ENCODE data around the gene LGALS9. TPM values are rescaled to one million over a fixed set of nuclear protein-coding genes. Genes with fewer than 3 reads are reported as not detected.
"Not testable (repeated sequence)": the region's sequence is repeated elsewhere in the genome, so short reads cannot be mapped to it uniquely, and the experiment has no call there.

The LGALS9 gene
- total RNA-seq, 1 donor from 2014 or later = 4.6 TPM

GRCh38 chr17:27633312-27634025 is 2.5 kb downstream of the LGALS9 start:
- Mint-ChIP-seq H3K27me3 (ENCODE audit: low read depth) (no peaks in the 10 kb centered on the region), H3K36me3 (no peaks in the 10 kb centered on the region), H3K4me1 (no peaks in the 10 kb centered on the region), H3K4me3 (no peak overlapping the region), H3K9me3 (no peaks in the 10 kb centered on the region), H3K27ac (no peak overlapping the region)
- TF ChIP-seq CTCF (IDR thresholded peaks at IDR 0.05; ENCODE audit: unreplicated experiment) = no peak
- no peak for DNase-seq (ENCODE audit: low spot score in 2 of 2, unreplicated experiment in 2 of 2)

GRCh38 chr17:27634026-27634335 is 3.0 kb downstream of the LGALS9 start:
- Mint-ChIP-seq H3K9me3 (no peaks in the 10 kb centered on the region), H3K4me1 (no peaks in the 10 kb centered on the region), H3K36me3 (no peaks in the 10 kb centered on the region), H3K27ac (no peak overlapping the region), H3K4me3 (no peak overlapping the region), H3K27me3 (ENCODE audit: low read depth) (no peaks in the 10 kb centered on the region)
- DNase-seq (ENCODE audit: low spot score in 2 of 2, unreplicated experiment in 2 of 2) = no peak
- no peak for TF ChIP-seq CTCF (IDR thresholded peaks at IDR 0.05; ENCODE audit: unreplicated experiment)

DNA sequence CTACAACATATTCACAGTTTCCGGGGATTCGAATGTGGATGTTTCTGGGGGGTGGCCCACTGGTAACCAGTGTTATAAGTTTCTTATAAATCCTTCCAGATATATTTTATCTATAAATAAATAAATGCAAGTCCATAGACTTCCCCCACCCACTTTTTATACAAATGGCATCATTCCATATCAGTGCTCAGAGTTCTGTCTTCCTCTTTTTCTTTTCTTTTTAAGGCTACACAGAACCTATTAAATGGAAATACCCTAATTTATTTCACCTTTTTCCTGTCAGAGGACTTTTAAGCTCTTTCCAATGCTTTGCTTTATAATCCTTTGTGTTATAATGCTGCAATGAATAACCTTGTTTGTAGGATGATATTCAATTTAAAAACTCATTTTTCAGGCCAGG is 3.8 kb downstream of the LGALS9 start:
- TF ChIP-seq CTCF (IDR thresholded peaks at IDR 0.05; ENCODE audit: unreplicated experiment) = no peak
- Mint-ChIP-seq H3K4me3 (no peak overlapping the region), H3K27me3 (ENCODE audit: low read depth) (no peaks in the 10 kb centered on the region), H3K4me1 (no peaks in the 10 kb centered on the region), H3K36me3 (no peaks in the 10 kb centered on the region), H3K9me3 (no peaks in the 10 kb centered on the region), H3K27ac (no peak overlapping the region)
- no peak for DNase-seq (ENCODE audit: low spot score in 2 of 2, unreplicated experiment in 2 of 2)

- Mint-ChIP-seq H3K4me3 (no peak overlapping the region), H3K4me1 (no peaks in the 10 kb centered on the region), H3K36me3 (no peaks in the 10 kb centered on the region), H3K27me3 (ENCODE audit: low read depth) (no peaks in the 10 kb centered on the region), H3K27ac (no peak overlapping the region), H3K9me3 (no peaks in the 10 kb centered on the region)
- DNase-seq (ENCODE audit: low spot score in 2 of 2, unreplicated experiment in 2 of 2) = no peak
- no peak for TF ChIP-seq CTCF (IDR thresholded peaks at IDR 0.05; ENCODE audit: unreplicated experiment)
These were observed 4.4 kb downstream of the LGALS9 start for GRCh38 chr17:27635275-27635823.

DNA sequence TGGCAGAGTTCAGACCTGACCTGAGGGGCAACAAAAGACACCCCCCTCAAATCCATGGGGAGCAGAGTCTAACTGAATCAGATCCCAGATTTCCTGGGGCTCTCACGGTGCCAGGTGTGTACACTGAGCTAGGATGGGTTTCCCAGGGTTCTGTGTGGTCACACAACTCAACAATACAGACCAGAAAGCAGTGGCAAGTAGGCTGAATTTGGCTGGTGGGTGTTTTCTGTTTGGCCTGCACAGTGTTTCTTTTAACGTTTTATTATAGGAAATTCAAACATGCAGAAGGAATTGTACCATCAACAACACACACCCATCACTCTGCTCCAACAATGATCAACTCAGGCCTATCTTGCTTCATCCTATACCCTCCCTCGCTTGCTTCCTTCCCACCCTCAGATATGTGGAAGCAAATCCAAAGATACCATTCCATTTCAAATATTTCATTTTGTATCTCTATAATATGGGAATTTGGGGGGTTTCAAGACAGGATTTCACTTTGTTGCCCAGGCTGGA is 5.1 kb downstream of the LGALS9 start:
- not testable (repeated sequence) for H3K4me1 Mint-ChIP-seq; H3K4me3 Mint-ChIP-seq; DNase-seq (ENCODE audit: low spot score in 2 of 2, unreplicated experiment in 2 of 2); H3K36me3 Mint-ChIP-seq; H3K27ac Mint-ChIP-seq; H3K27me3 Mint-ChIP-seq (ENCODE audit: low read depth); H3K9me3 Mint-ChIP-seq

GRCh38 chr17:27637818-27638217 is 6.8 kb downstream of the LGALS9 start:
- not testable (repeated sequence) for H3K4me1 Mint-ChIP-seq; H3K27me3 Mint-ChIP-seq (ENCODE audit: low read depth); H3K27ac Mint-ChIP-seq; H3K4me3 Mint-ChIP-seq; DNase-seq (ENCODE audit: low spot score in 2 of 2, unreplicated experiment in 2 of 2); H3K36me3 Mint-ChIP-seq; H3K9me3 Mint-ChIP-seq

DNA sequence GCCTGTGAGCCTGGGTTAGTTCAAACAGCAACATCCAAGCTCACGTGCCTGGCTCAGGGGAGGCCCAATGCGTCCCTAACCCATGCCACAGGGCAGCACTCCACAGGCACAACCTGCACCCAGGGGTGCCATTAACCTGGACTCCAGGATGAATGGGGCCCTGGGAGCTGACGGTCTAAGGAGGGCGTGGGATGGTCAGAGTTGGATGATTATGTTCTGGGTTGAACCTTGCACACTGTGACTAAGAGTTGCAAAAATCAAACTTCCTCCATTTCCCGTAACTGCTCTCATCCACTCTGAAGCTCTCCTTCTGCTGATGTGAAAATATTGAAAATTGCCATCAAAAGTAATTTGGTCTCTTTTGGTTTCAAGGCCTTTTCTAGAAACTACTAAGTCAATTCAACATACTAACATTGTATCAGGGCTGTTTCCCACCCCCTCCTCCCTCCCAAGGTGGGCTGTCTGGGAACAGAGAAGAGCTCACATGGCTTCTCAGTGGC is 7.5 kb downstream of the LGALS9 start:
- H3K27me3 Mint-ChIP-seq (ENCODE audit: low read depth); H3K36me3 Mint-ChIP-seq; H3K4me1 Mint-ChIP-seq; H3K4me3 Mint-ChIP-seq; H3K9me3 Mint-ChIP-seq; DNase-seq (ENCODE audit: low spot score in 2 of 2, unreplicated experiment in 2 of 2); H3K27ac Mint-ChIP-seq: not testable (repeated sequence)

Measured in mesothelial cell of epicardium (in vitro differentiated cells).